SK-N-SH treated with all-trans-retinoic acid at 6 μM for 48 hours (cell line): Measurements from ENCODE around the gene ZNF281.

Source experiments
- BACH2 ChIP-seq: fragments of 250-450 bp; sonication (Bioruptor Pico); IDR thresholded peaks from 2 replicates; pipeline ENCODE4 v1.9.0; 2021; ENCODE audit warnings: mild to moderate bottlenecking, borderline replicate concordance
- CREB5 ChIP-seq: fragments of 250-450 bp; sonication (Bioruptor Pico); IDR thresholded peaks from 2 replicates; pipeline ENCODE4 v1.5.1; 2020; ENCODE audit warnings: low read depth, mild to moderate bottlenecking, moderate library complexity
- PATZ1 ChIP-seq: fragments of 250-450 bp; sonication (Bioruptor Pico); IDR thresholded peaks from 2 replicates; pipeline ENCODE4 v1.8.0; 2020; ENCODE audit warnings: mild to moderate bottlenecking, moderate library complexity, borderline replicate concordance
- POU6F1 ChIP-seq: fragments of 250-450 bp; sonication (Bioruptor Pico); IDR thresholded peaks from 2 replicates; pipeline ENCODE4 v1.8.0; 2021; ENCODE audit warnings: low read depth, mild to moderate bottlenecking, moderate library complexity, borderline replicate concordance
- PPARA ChIP-seq: fragments of 250-450 bp; sonication (Bioruptor Pico); IDR thresholded peaks from 2 replicates; pipeline ENCODE4 v1.5.0; 2020; ENCODE audit warnings: mild to moderate bottlenecking, borderline replicate concordance
- RARB ChIP-seq: fragments of 250-450 bp; sonication (Bioruptor Pico); IDR thresholded peaks from 2 replicates; pipeline ENCODE4 v1.8.0; 2021; ENCODE audit warnings: mild to moderate bottlenecking, moderate library complexity
- TSHZ2 ChIP-seq: fragments of 250-450 bp; sonication (Bioruptor Pico); IDR thresholded peaks from 2 replicates; pipeline ENCODE4 v1.5.0; 2020; ENCODE audit warnings: mild to moderate bottlenecking, moderate library complexity
- ZNF8 ChIP-seq: fragments of 450-650 bp; formaldehyde crosslinking; IDR thresholded peaks from 2 replicates; pipeline ENCODE4 v1.5.0; 2020; ENCODE audit warnings: mild to moderate bottlenecking, moderate library complexity

- TF ChIP-seq RARB (peak; percentile 90; the same call in 1 of the 2 replicates), TSHZ2 (CRISPR knock-in tag) (no peak), PPARA (no peak), ZNF8 (CRISPR knock-in tag) (no peak), PATZ1 (CRISPR knock-in tag) (peak; percentile 48; the same call in 1 of the 2 replicates), POU6F1 (CRISPR knock-in tag) (no peak), BACH2 (CRISPR knock-in tag) (no peak), CREB5 (CRISPR knock-in tag) (no peak)
These were observed 30.4 kb downstream of the ZNF281 start for GRCh38 chr1:200379432-200379757.
